ENCODE results near the gene KDELR3. TPM values are rescaled to one million over a fixed set of nuclear protein-coding genes. Genes with fewer than 3 reads are reported as not detected.

The KDELR3 gene
- polyA plus RNA-seq, 1 donor (not counting 4 experiments of a cell fraction or from before 2014, with no cell fraction given), result 10.1 TPM

DNA sequence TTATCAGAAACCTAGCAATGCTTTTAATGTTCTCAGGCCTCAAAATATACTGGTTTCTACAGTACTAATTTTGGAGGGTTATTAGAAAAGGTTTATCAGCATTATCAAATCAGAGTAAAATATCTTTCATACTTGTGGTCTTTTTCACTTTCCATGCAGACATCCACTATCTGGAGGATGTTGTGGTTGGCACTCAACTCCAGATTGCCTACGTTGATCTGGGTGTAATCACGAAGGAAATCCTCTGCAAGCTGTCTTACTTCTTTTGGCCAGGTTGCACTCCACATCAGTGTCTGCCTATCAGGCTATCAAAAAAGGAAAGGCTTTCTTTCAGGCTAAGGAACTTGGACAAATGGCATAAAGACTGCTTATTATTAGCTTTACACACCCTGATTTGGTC lies 26.6 kb downstream of the KDELR3 start:
- dilution Hi-C loops (cut with MboI; ENCODE audit: extremely low pct_ligation_motif_present, low sequenced_read_pairs), result no loop called here
- no peaks in the 10 kb centered on the region for H3K9me3 ChIP-seq (ENCODE audit: control insufficient read depth, low read depth, low read length)
- H3K9me1 ChIP-seq (ENCODE audit: control insufficient read depth, extremely low read depth, insufficient read depth, low read length), result peaks cover 3% of the 10 kb centered on the region
- peaks cover 21% of the 10 kb centered on the region for H4K20me1 ChIP-seq (ENCODE audit: control insufficient read depth, extremely low read depth, insufficient read depth, low read length)
- peaks cover 63% of the 10 kb centered on the region for H3K79me2 ChIP-seq (ENCODE audit: control insufficient read depth, insufficient read depth, low read length)
- H3K4me3 ChIP-seq (ENCODE audit: control insufficient read depth in 2 of 3, extremely low read depth in 1 of 3, insufficient read depth in 2 of 3, low read depth in 1 of 3, low read length in 3 of 3), result no peak overlapping the region
- peaks cover 53 to 74% of the 10 kb centered on the region in 2 experiments for H3K36me3 ChIP-seq (ENCODE audit: control insufficient read depth in 2 of 2, extremely low read depth in 1 of 2, insufficient read depth in 2 of 2, low read length in 2 of 2)
- TF ChIP-seq EZH2 (IDR thresholded peaks at IDR 0.05; ENCODE audit: low read length), result no peak
- TF ChIP-seq, protein P1, sequence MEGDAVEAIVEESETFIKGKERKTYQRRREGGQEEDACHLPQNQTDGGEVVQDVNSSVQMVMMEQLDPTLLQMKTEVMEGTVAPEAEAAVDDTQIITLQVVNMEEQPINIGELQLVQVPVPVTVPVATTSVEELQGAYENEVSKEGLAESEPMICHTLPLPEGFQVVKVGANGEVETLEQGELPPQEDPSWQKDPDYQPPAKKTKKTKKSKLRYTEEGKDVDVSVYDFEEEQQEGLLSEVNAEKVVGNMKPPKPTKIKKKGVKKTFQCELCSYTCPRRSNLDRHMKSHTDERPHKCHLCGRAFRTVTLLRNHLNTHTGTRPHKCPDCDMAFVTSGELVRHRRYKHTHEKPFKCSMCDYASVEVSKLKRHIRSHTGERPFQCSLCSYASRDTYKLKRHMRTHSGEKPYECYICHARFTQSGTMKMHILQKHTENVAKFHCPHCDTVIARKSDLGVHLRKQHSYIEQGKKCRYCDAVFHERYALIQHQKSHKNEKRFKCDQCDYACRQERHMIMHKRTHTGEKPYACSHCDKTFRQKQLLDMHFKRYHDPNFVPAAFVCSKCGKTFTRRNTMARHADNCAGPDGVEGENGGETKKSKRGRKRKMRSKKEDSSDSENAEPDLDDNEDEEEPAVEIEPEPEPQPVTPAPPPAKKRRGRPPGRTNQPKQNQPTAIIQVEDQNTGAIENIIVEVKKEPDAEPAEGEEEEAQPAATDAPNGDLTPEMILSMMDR (optimal IDR thresholded peaks at IDR 0.05 in 1 of 3, IDR thresholded peaks at IDR 0.05 in 1 of 3, conservative IDR thresholded peaks at IDR 0.05 in 1 of 3; ENCODE audit: extremely low read depth in 1 of 3, insufficient read depth in 2 of 3, low read length in 3 of 3), result no peak
- FAIRE-seq, result no peak
- H2AFZ ChIP-seq (ENCODE audit: control insufficient read depth, low read length), result no peak overlapping the region
- no peak overlapping the region for H3K9ac ChIP-seq (ENCODE audit: control insufficient read depth, extremely low read depth, insufficient read depth, low read length)
- DNase-seq (ENCODE audit: low read depth, low spot score), result no peak
- no peaks in the 10 kb centered on the region for H3K27me3 ChIP-seq (ENCODE audit: control insufficient read depth, extremely low read depth, insufficient read depth, low read length)
- H3K4me1 ChIP-seq (ENCODE audit: control insufficient read depth, extremely low read depth, insufficient read depth, low read length), result no peaks in the 10 kb centered on the region
- no peak overlapping the region for H3K4me2 ChIP-seq (ENCODE audit: control insufficient read depth, extremely low read depth, insufficient read depth, low read depth, low read length)
- H3K27ac ChIP-seq (ENCODE audit: control insufficient read depth, insufficient read depth, low read length), result no peak overlapping the region

- Histone ChIP-seq H4K20me1 (ENCODE audit: control insufficient read depth, extremely low read depth, insufficient read depth, low read length) (peaks cover 19% of the 10 kb centered on the region), H3K9ac (ENCODE audit: control insufficient read depth, extremely low read depth, insufficient read depth, low read length) (no peak overlapping the region), H3K9me1 (ENCODE audit: control insufficient read depth, extremely low read depth, insufficient read depth, low read length) (peaks cover 3% of the 10 kb centered on the region), H3K36me3 (ENCODE audit: control insufficient read depth in 2 of 2, extremely low read depth in 1 of 2, insufficient read depth in 2 of 2, low read length in 2 of 2) (peaks cover 49 to 73% of the 10 kb centered on the region in 2 experiments), H3K9me3 (ENCODE audit: control insufficient read depth, low read depth, low read length) (no peaks in the 10 kb centered on the region), H3K27me3 (ENCODE audit: control insufficient read depth, extremely low read depth, insufficient read depth, low read length) (no peaks in the 10 kb centered on the region), H3K27ac (ENCODE audit: control insufficient read depth, insufficient read depth, low read length) (no peak overlapping the region), H3K79me2 (ENCODE audit: control insufficient read depth, insufficient read depth, low read length) (peaks cover 63% of the 10 kb centered on the region), H3K4me1 (ENCODE audit: control insufficient read depth, extremely low read depth, insufficient read depth, low read length) (no peaks in the 10 kb centered on the region), H2AFZ (ENCODE audit: control insufficient read depth, low read length) (no peak overlapping the region), H3K4me3 (ENCODE audit: control insufficient read depth in 2 of 3, extremely low read depth in 1 of 3, insufficient read depth in 2 of 3, low read depth in 1 of 3, low read length in 3 of 3) (no peak overlapping the region), H3K4me2 (ENCODE audit: control insufficient read depth, extremely low read depth, insufficient read depth, low read depth, low read length) (no peak overlapping the region)
- DNase-seq (ENCODE audit: low read depth, low spot score) (no peak), FAIRE-seq (no peak)
- TF ChIP-seq EZH2 (IDR thresholded peaks at IDR 0.05; ENCODE audit: low read length), result no peak
- TF ChIP-seq, protein P1 (optimal IDR thresholded peaks at IDR 0.05 in 1 of 3, IDR thresholded peaks at IDR 0.05 in 1 of 3, conservative IDR thresholded peaks at IDR 0.05 in 1 of 3; ENCODE audit: extremely low read depth in 1 of 3, insufficient read depth in 2 of 3, low read length in 3 of 3), result no peak
- dilution Hi-C loops (cut with MboI; ENCODE audit: extremely low pct_ligation_motif_present, low sequenced_read_pairs), result no loop called here
These were observed 27.0 kb downstream of the KDELR3 start for GRCh38 chr22:38494939-38495338.

Data from keratinocyte (primary cell).